Panc1 (cell line): ENCODE measurements around the gene SGMS1. TPM values are rescaled to one million over a fixed set of nuclear protein-coding genes. Genes with fewer than 3 reads are reported as not detected.

Experiments used
- ATAC-seq: fragments of 200-7000 bp; cut with Tn5 transposase; 2 replicates; pipeline ENCODE4 v1.9.1; 2020; ENCODE audit warnings: mild to moderate bottlenecking, moderate library complexity
- BruUV-seq: library from RNA; stranded (reverse); fragments of 400-500 nt; replicated peaks from 2 replicates; lab custom pipeline; 2021; lab: Mats Ljungman, UMichigan
- CTCF ChIA-PET: fragments of 300-600 bp; sonication (Branson Sonifier 250); formaldehyde crosslinking; loops from one replicate; lab custom pipeline; 2022; ENCODE audit warnings: antibody characterized with exemption; lab: Charles Lee
- POLR2A ChIA-PET: fragments of 300-600 bp; sonication (Branson Sonifier 250); formaldehyde crosslinking; loops from one replicate; lab custom pipeline; 2022; ENCODE audit warnings: antibody characterized with exemption; lab: Charles Lee
- DNase-seq: peaks from one replicate; pipeline ENCODE4 v3.0.0-alpha.2; 2010; ENCODE audit warnings: low read depth, low spot score
- H3K27ac ChIP-seq: 2 replicates; pipeline ENCODE4 v1.5.1; 2011; ENCODE audit warnings: mild to moderate bottlenecking, low read length, inconsistent platforms
- H3K27me3 ChIP-seq: fragments of 200-500 bp; sonication (Bioruptor generic); 2 replicates; pipeline ENCODE4 v1.6.0; 2014; ENCODE audit warnings: low read length, inconsistent platforms; ENCODE audit not compliant: control insufficient read depth, insufficient read depth
- H3K36me3 ChIP-seq: fragments of 200-500 bp; sonication (Bioruptor generic); 2 replicates; pipeline ENCODE4 v1.5.1; 2014; ENCODE audit warnings: inconsistent platforms, mild to moderate bottlenecking, low read length, moderate library complexity; ENCODE audit not compliant: control insufficient read depth, insufficient read depth
- H3K4me1 ChIP-seq: 2 replicates; pipeline ENCODE4 v1.5.1; 2011; ENCODE audit warnings: inconsistent platforms, mild to moderate bottlenecking, low read length, moderate library complexity; ENCODE audit not compliant: control insufficient read depth, insufficient read depth
- H3K4me3 ChIP-seq, 2 experiments: 2 replicates each; pipeline ENCODE4 v1.5.1; 2011 to 2012; ENCODE audit warnings: low read depth in 2 of 2, low read length in 2 of 2, mild to moderate bottlenecking in 2 of 2, inconsistent platforms in 1 of 2, moderate library complexity in 1 of 2
- H3K9me3 ChIP-seq: fragments of 200-500 bp; sonication (Bioruptor generic); 2 replicates; pipeline ENCODE4 v1.5.1; 2014; ENCODE audit warnings: low read depth, mild to moderate bottlenecking, inconsistent platforms, low read length, moderate library complexity; ENCODE audit not compliant: control insufficient read depth, insufficient read depth
- CTCF ChIP-seq: fragments of 450-650 bp; IDR thresholded peaks from 2 replicates; pipeline ENCODE4 v1.5.1; 2017; ENCODE audit warnings: mild to moderate bottlenecking
- POLR2AphosphoS5 ChIP-seq: IDR thresholded peaks from 2 replicates; pipeline ENCODE4 v1.6.1; 2012; ENCODE audit warnings: mild to moderate bottlenecking, low read depth, low read length, moderate library complexity
- REST ChIP-seq, 2 experiments: IDR thresholded peaks; 2 replicates each; pipeline ENCODE4 v1.6.1; 2011 to 2012; ENCODE audit warnings: low read depth in 2 of 2, control low read depth in 1 of 2, low read length in 1 of 2, mild to moderate bottlenecking in 1 of 2, moderate library complexity in 1 of 2; ENCODE audit not compliant: insufficient read depth in 1 of 2
- SIN3A ChIP-seq: IDR thresholded peaks from 2 replicates; pipeline ENCODE4 v1.6.1; 2012; ENCODE audit warnings: low read depth, mild to moderate bottlenecking, low read length, moderate library complexity, borderline replicate concordance; ENCODE audit not compliant: insufficient read depth
- TCF7L2 ChIP-seq: IDR thresholded peaks from 2 replicates; pipeline ENCODE4 v1.6.1; 2011; ENCODE audit warnings: mild to moderate bottlenecking, low read depth, low read length, inconsistent platforms
- in situ Hi-C: cut with HindIII; loops from 2 replicates; pipeline ENCODE4 v1.10.0; 2016; ENCODE audit warnings: low sequenced_read_pairs, low pct_unique_long_range_greater_than_20kb
- intact Hi-C: fragments of 100-400 bp; cut with micrococcal nuclease; formaldehyde crosslinking; loops from one replicate; pipeline ENCODE4 v1.10.0; 2022; ENCODE audit not compliant: unreplicated experiment
- total RNA-seq: library from RNA; stranded (reverse); gene quantifications from one replicate; pipeline ENCODE4 v1.2.1, GENCODE V29; 2021; ENCODE audit not compliant: unreplicated experiment

The SGMS1 gene
- total RNA-seq, 1 experiment from 2014 or later, result 22.0 TPM

GRCh38 chr10:50596897-50597296, 26.9 kb downstream of the SGMS1 start:
- no peak overlapping the region for H3K4me3 ChIP-seq
- no peaks in the 10 kb centered on the region for H3K36me3 ChIP-seq
- ChIA-PET POLR2A (no interaction called here), CTCF (no interaction called here)
- H3K27me3 ChIP-seq, result no peaks in the 10 kb centered on the region
- intact Hi-C loops, result no loop called here
- ATAC-seq (no peak), DNase-seq (no peak)
- peaks cover 8% of the 10 kb centered on the region for H3K4me1 ChIP-seq
- no peak overlapping the region for H3K27ac ChIP-seq
- BruUV-seq, result no TSS peak
- in situ Hi-C loops, result no loop called here
- no peaks in the 10 kb centered on the region for H3K9me3 ChIP-seq
- TF ChIP-seq SIN3A (no peak), POLR2AphosphoS5 (no peak), CTCF (no peak), REST (IDR thresholded peaks at IDR 0.05; ENCODE audit: insufficient read depth in 1 of 2, low read depth in 2 of 2, low read length in 1 of 2) (no peak), TCF7L2 (no peak)

GRCh38 chr10:50596456-50596855, 27.3 kb downstream of the SGMS1 start:
- H3K27me3 ChIP-seq, result no peaks in the 10 kb centered on the region
- TF ChIP-seq CTCF (no peak), REST (IDR thresholded peaks at IDR 0.05; ENCODE audit: insufficient read depth in 1 of 2, low read depth in 2 of 2, low read length in 1 of 2) (no peak)
- in situ Hi-C loops, result no loop called here
- ChIA-PET CTCF (no interaction called here), POLR2A (no interaction called here)
- no peaks in the 10 kb centered on the region for H3K9me3 ChIP-seq
- intact Hi-C loops, result no loop called here
- no peak for DNase-seq
- no peak overlapping the region for H3K4me3 ChIP-seq
- no peak overlapping the region for H3K27ac ChIP-seq
- BruUV-seq, result no TSS peak
- no peaks in the 10 kb centered on the region for H3K36me3 ChIP-seq
- H3K4me1 ChIP-seq, result peaks cover 8% of the 10 kb centered on the region
- ATAC-seq, result no peak
